Activated CD8-positive, alpha-beta memory T cell treated with anti-CD3 and anti-CD28 coated beads, Interleukin-2, amount 10 ng/mL, durations not matched to agents 7 days and 5 days (primary cell): ENCODE measurements around the gene KCNN3. TPM values are rescaled to one million over a fixed set of nuclear protein-coding genes. Genes with fewer than 3 reads are reported as not detected.

Source experiments
- ATAC-seq: fragments of 150-1000 bp; cut with Tn5 transposase; one replicate; pipeline ENCODE4 v1.10.0; 2021; ENCODE audit warnings: moderate library complexity
- CTCF ChIA-PET: fragments of 350-600 bp; sonication (Branson Sonifier 250); formaldehyde crosslinking; loops from one replicate; lab custom pipeline; 2021; ENCODE audit warnings: antibody characterized with exemption; lab: Charles Lee
- DNase-seq: peaks from one replicate; pipeline ENCODE4 v3.0.0-alpha.2; 2020
- H3K27ac Mint-ChIP-seq: one replicate; pipeline ENCODE4 v1.8.0; 2021; ENCODE audit warnings: mild to moderate bottlenecking, mixed read lengths
- H3K27me3 Mint-ChIP-seq: one replicate; pipeline ENCODE4 v1.8.0; 2021; ENCODE audit warnings: mixed read lengths
- H3K36me3 Mint-ChIP-seq: one replicate; pipeline ENCODE4 v1.8.0; 2021; ENCODE audit warnings: mild to moderate bottlenecking, mixed read lengths
- H3K4me1 Mint-ChIP-seq: one replicate; pipeline ENCODE4 v1.8.0; 2021; ENCODE audit warnings: mixed read lengths
- H3K4me3 Mint-ChIP-seq: one replicate; pipeline ENCODE4 v1.8.0; 2021; ENCODE audit warnings: mild to moderate bottlenecking, moderate library complexity, mixed read lengths
- H3K9me3 Mint-ChIP-seq: one replicate; pipeline ENCODE4 v1.8.0; 2022; ENCODE audit warnings: low read depth, mixed read lengths
- total RNA-seq, 2 experiments: library from RNA; stranded (reverse); gene quantifications; one replicate each; pipeline ENCODE4 v1.2.3, GENCODE V29; 2021

KCNN3 gene
- total RNA-seq, 2 experiments from 2014 or later, result 0.02 TPM; not detected in 1

GRCh38 chr1:154797175-154797574, 72.9 kb downstream of the KCNN3 start:
- CTCF ChIA-PET, result no interaction called here
- DNase-seq (no peak), ATAC-seq (no peak)
- no peaks in the 10 kb centered on the region for H3K36me3 Mint-ChIP-seq
- H3K9me3 Mint-ChIP-seq, result no peaks in the 10 kb centered on the region
- H3K4me3 Mint-ChIP-seq, result no peak overlapping the region
- H3K27me3 Mint-ChIP-seq, result peaks cover 29% of the 10 kb centered on the region
- peaks cover 13% of the 10 kb centered on the region for H3K4me1 Mint-ChIP-seq
- H3K27ac Mint-ChIP-seq, result no peak overlapping the region

GRCh38 chr1:154796303-154796892, 73.7 kb downstream of the KCNN3 start:
- no peaks in the 10 kb centered on the region for H3K9me3 Mint-ChIP-seq
- DNase-seq (no peak), ATAC-seq (no peak)
- no peak overlapping the region for H3K4me3 Mint-ChIP-seq
- H3K27ac Mint-ChIP-seq, result no peak overlapping the region
- no peaks in the 10 kb centered on the region for H3K36me3 Mint-ChIP-seq
- peaks cover 30% of the 10 kb centered on the region for H3K27me3 Mint-ChIP-seq
- peaks cover 21% of the 10 kb centered on the region for H3K4me1 Mint-ChIP-seq
- CTCF ChIA-PET, result no interaction called here

GRCh38 chr1:154794608-154795007, 75.5 kb downstream of the KCNN3 start:
- no peak overlapping the region for H3K27ac Mint-ChIP-seq
- ATAC-seq, result no peak
- no peaks in the 10 kb centered on the region for H3K9me3 Mint-ChIP-seq
- DNase-seq, result no peak
- H3K4me1 Mint-ChIP-seq, result peaks cover 32% of the 10 kb centered on the region
- H3K36me3 Mint-ChIP-seq, result no peaks in the 10 kb centered on the region
- no peak overlapping the region for H3K4me3 Mint-ChIP-seq
- H3K27me3 Mint-ChIP-seq, result peaks cover 34% of the 10 kb centered on the region
- CTCF ChIA-PET, result interaction anchor here (1.0 kb wide), 1 partner anchor 125 kb away, joined by 3 read pairs; no protein-coding TSS in a partner anchor

- no peak for ATAC-seq
- H3K27me3 Mint-ChIP-seq, result peaks cover 35% of the 10 kb centered on the region
- no peak overlapping the region for H3K4me3 Mint-ChIP-seq
- no peak for DNase-seq
- H3K36me3 Mint-ChIP-seq, result no peaks in the 10 kb centered on the region
- no peaks in the 10 kb centered on the region for H3K9me3 Mint-ChIP-seq
- H3K27ac Mint-ChIP-seq, result no peak overlapping the region
- CTCF ChIA-PET, result interaction anchor here (1.0 to 3.3 kb wide), 2 partner anchors 33 to 124 kb away, joined by 3 to 17 read pairs; no protein-coding TSS in a partner anchor
- peaks cover 32% of the 10 kb centered on the region for H3K4me1 Mint-ChIP-seq
These were observed 76.4 kb downstream of the KCNN3 start for GRCh38 chr1:154793685-154794084.

- no peak for ATAC-seq
- Mint-ChIP-seq H3K36me3 (no peaks in the 10 kb centered on the region), H3K27ac (no peak overlapping the region), H3K9me3 (no peaks in the 10 kb centered on the region), H3K4me3 (no peak overlapping the region), H3K4me1 (peaks cover 32% of the 10 kb centered on the region), H3K27me3 (peaks cover 35% of the 10 kb centered on the region)
- no peak for DNase-seq
- CTCF ChIA-PET, result interaction anchor here (3.3 kb wide), 1 partner anchor 32 kb away, joined by 17 read pairs; no protein-coding TSS in a partner anchor
These were observed 77.2 kb downstream of the KCNN3 start for GRCh38 chr1:154792899-154793298.

- DNase-seq (peak; percentile 93), ATAC-seq (peak; percentile 96)
- H3K36me3 Mint-ChIP-seq, result no peaks in the 10 kb centered on the region
- H3K27ac Mint-ChIP-seq, result peak overlapping the region; percentile 80
- peak overlapping the region; percentile 25 for H3K4me3 Mint-ChIP-seq
- H3K9me3 Mint-ChIP-seq, result no peaks in the 10 kb centered on the region
- H3K4me1 Mint-ChIP-seq, result peaks cover 32% of the 10 kb centered on the region
- H3K27me3 Mint-ChIP-seq, result peaks cover 35% of the 10 kb centered on the region
- CTCF ChIA-PET, result interaction anchor here (0.8 to 3.3 kb wide), 19 partner anchors 8 to 312 kb away, joined by 3 to 17 read pairs (median 4); partner anchors contain the start of genes ADAM15 and PMVK
These were observed 78.6 kb downstream of the KCNN3 start for GRCh38 chr1:154791292-154792166.

- no peak overlapping the region for H3K4me3 Mint-ChIP-seq
- no peak overlapping the region for H3K27ac Mint-ChIP-seq
- DNase-seq, result no peak
- no peaks in the 10 kb centered on the region for H3K9me3 Mint-ChIP-seq
- ATAC-seq, result no peak
- H3K27me3 Mint-ChIP-seq, result peaks cover 24% of the 10 kb centered on the region
- CTCF ChIA-PET, result interaction anchor here (1.0 to 1.3 kb wide), 2 partner anchors 90 to 273 kb away, joined by 3 to 4 read pairs; no protein-coding TSS in a partner anchor
- H3K4me1 Mint-ChIP-seq, result peaks cover 49% of the 10 kb centered on the region
- H3K36me3 Mint-ChIP-seq, result no peaks in the 10 kb centered on the region
These were observed 81.2 kb downstream of the KCNN3 start for GRCh38 chr1:154788886-154789285.

GRCh38 chr1:154788110-154788870, 81.8 kb downstream of the KCNN3 start:
- ATAC-seq (no peak), DNase-seq (no peak)
- H3K36me3 Mint-ChIP-seq, result no peaks in the 10 kb centered on the region
- peaks cover 49% of the 10 kb centered on the region for H3K4me1 Mint-ChIP-seq
- H3K9me3 Mint-ChIP-seq, result no peaks in the 10 kb centered on the region
- no peak overlapping the region for H3K4me3 Mint-ChIP-seq
- H3K27me3 Mint-ChIP-seq, result peaks cover 20% of the 10 kb centered on the region
- no peak overlapping the region for H3K27ac Mint-ChIP-seq
- CTCF ChIA-PET, result interaction anchor here (1.0 to 1.3 kb wide), 2 partner anchors 90 to 274 kb away, joined by 3 to 4 read pairs; no protein-coding TSS in a partner anchor

GRCh38 chr1:154786804-154787570, 83.1 kb downstream of the KCNN3 start:
- Mint-ChIP-seq H3K4me1 (peaks cover 39% of the 10 kb centered on the region), H3K36me3 (no peaks in the 10 kb centered on the region), H3K9me3 (no peaks in the 10 kb centered on the region), H3K27me3 (peaks cover 9% of the 10 kb centered on the region), H3K27ac (no peak overlapping the region), H3K4me3 (no peak overlapping the region)
- DNase-seq (no peak), ATAC-seq (no peak)
- CTCF ChIA-PET, result interaction anchor here (0.6 kb wide), 1 partner anchor 198 kb away, joined by 3 read pairs; no protein-coding TSS in a partner anchor

- ATAC-seq (peak; percentile 91), DNase-seq (peak; percentile 67)
- Mint-ChIP-seq H3K9me3 (no peaks in the 10 kb centered on the region), H3K36me3 (no peaks in the 10 kb centered on the region), H3K27me3 (peaks cover 2% of the 10 kb centered on the region), H3K4me1 (peaks cover 22% of the 10 kb centered on the region), H3K27ac (peak overlapping the region; percentile 76), H3K4me3 (no peak overlapping the region)
- CTCF ChIA-PET, result interaction anchor here (0.6 to 1.6 kb wide), 4 partner anchors 24 to 865 kb away, joined by 3 to 6 read pairs (median 3); no protein-coding TSS in a partner anchor
These were observed 85.1 kb downstream of the KCNN3 start for GRCh38 chr1:154784924-154785531.

- H3K27me3 Mint-ChIP-seq, result no peaks in the 10 kb centered on the region
- ATAC-seq (peak; percentile 24), DNase-seq (no peak)
- peak overlapping the region; percentile 76 for H3K27ac Mint-ChIP-seq
- CTCF ChIA-PET, result interaction anchor here (0.8 to 1.6 kb wide), 4 partner anchors 16 to 24 kb away, joined by 3 to 6 read pairs (median 4); no protein-coding TSS in a partner anchor
- no peaks in the 10 kb centered on the region for H3K36me3 Mint-ChIP-seq
- no peak overlapping the region for H3K4me3 Mint-ChIP-seq
- peaks cover 22% of the 10 kb centered on the region for H3K4me1 Mint-ChIP-seq
- H3K9me3 Mint-ChIP-seq, result no peaks in the 10 kb centered on the region
These were observed 85.7 kb downstream of the KCNN3 start for GRCh38 chr1:154784416-154784815.

- CTCF ChIA-PET, result interaction anchor here (0.8 to 1.6 kb wide), 3 partner anchors 16 to 23 kb away, joined by 3 to 6 read pairs (median 4); no protein-coding TSS in a partner anchor
These were observed 86.1 kb downstream of the KCNN3 start for GRCh38 chr1:154783976-154784375.

More at GRCh38 chr1:154783976-154784375, 86.1 kb downstream of the KCNN3 start:
- Mint-ChIP-seq H3K36me3 (no peaks in the 10 kb centered on the region), H3K27ac (peak overlapping the region; percentile 76), H3K27me3 (no peaks in the 10 kb centered on the region), H3K4me1 (peaks cover 22% of the 10 kb centered on the region), H3K9me3 (no peaks in the 10 kb centered on the region), H3K4me3 (no peak overlapping the region)
- DNase-seq (no peak), ATAC-seq (no peak)
